HepG2 (cell line): Measurements from ENCODE around the gene P4HA1. TPM values are rescaled to one million over a fixed set of nuclear protein-coding genes. Genes with fewer than 3 reads are reported as not detected.
A peak's percentile ranks its signal among the peaks of the same experiment; 100 is the strongest.

Experiments
- BRD4 ChIP-seq: sonication (generic); formaldehyde crosslinking; IDR thresholded peaks from 2 replicates; pipeline ENCODE4 v1.4.0; 2020; ENCODE audit warnings: missing genetic modification reagents
- KAT7 ChIP-seq: IDR thresholded peaks from 2 replicates; pipeline ENCODE4 v1.6.1; 2018; ENCODE audit warnings: borderline replicate concordance, missing compliant biosample characterization
- NR2F1 ChIP-seq, 2 experiments: fragments of 450-650 bp in 1 of 2; formaldehyde crosslinking in 1 of 2; IDR thresholded peaks; 2 replicates each; pipeline versions ENCODE4 v1.5.0 to v1.6.1; 2016 to 2020; ENCODE audit warnings: mild to moderate bottlenecking in 1 of 2, missing compliant biosample characterization in 1 of 2, missing genetic modification reagents in 1 of 2, moderate library complexity in 1 of 2
- RAD51 ChIP-seq: fragments of 450-650 bp; IDR thresholded peaks from 2 replicates; pipeline ENCODE4 v1.6.1; 2016; ENCODE audit warnings: borderline replicate concordance
- ZNF234 ChIP-seq: sonication (generic); formaldehyde crosslinking; conservative IDR thresholded peaks from 2 replicates; pipeline ENCODE4 v1.5.1; 2020; ENCODE audit warnings: mild to moderate bottlenecking, missing genetic modification reagents
- ZNF333 ChIP-seq: sonication (generic); formaldehyde crosslinking; IDR thresholded peaks from 2 replicates; pipeline ENCODE4 v1.4.0; 2020; ENCODE audit warnings: mild to moderate bottlenecking, missing genetic modification reagents, borderline replicate concordance
- ZNF33A ChIP-seq: sonication (generic); formaldehyde crosslinking; IDR thresholded peaks from 2 replicates; pipeline ENCODE4 v1.5.1; 2020; ENCODE audit warnings: missing genetic modification reagents, mild to moderate bottlenecking, moderate library complexity, borderline replicate concordance
- ZNF530 ChIP-seq: sonication (generic); formaldehyde crosslinking; IDR thresholded peaks from 2 replicates; pipeline ENCODE4 v1.5.0; 2020; ENCODE audit warnings: low read depth, mild to moderate bottlenecking, missing genetic modification reagents
- ZNF660 ChIP-seq: sonication (generic); formaldehyde crosslinking; IDR thresholded peaks from 2 replicates; pipeline ENCODE4 v1.5.1; 2020; ENCODE audit warnings: mild to moderate bottlenecking, low read depth, missing genetic modification reagents, borderline replicate concordance
- ZNF773 ChIP-seq: sonication (generic); formaldehyde crosslinking; IDR thresholded peaks from 2 replicates; pipeline ENCODE4 v1.4.0; 2020; ENCODE audit warnings: missing genetic modification reagents, borderline replicate concordance
- ZSCAN30 ChIP-seq: sonication (generic); formaldehyde crosslinking; IDR thresholded peaks from 2 replicates; pipeline ENCODE4 v1.5.0; 2020; ENCODE audit warnings: mild to moderate bottlenecking, missing genetic modification reagents
- polyA plus RNA-seq, 8 experiments: library from polyadenylated mRNA; depleted of rRNA in 3 of 8; stranded (reverse) in 7 of 8; unstranded in 1 of 8; fragments of >200 nt; fragmentation: Illumina TruSeq in 4 of 8; extraction: Trizol in 4 of 8; gene quantifications; 2 replicates each; pipeline versions ENCODE4 v1.2.1 to v1.2.3, GENCODE V29; 2011 to 2016; ENCODE audit warnings: low read depth in 4 of 8, missing spikeins in 1 of 8, mixed read lengths in 1 of 8; ENCODE audit not compliant: insufficient read depth in 1 of 8
- total RNA-seq, 5 experiments: library from RNA; depleted of rRNA; stranded (reverse); fragments of >200 nt; fragmentation: Illumina TruSeq; extraction: Trizol; gene quantifications; 2 replicates each; pipeline ENCODE4 v1.2.3, GENCODE V29; 2016; ENCODE audit warnings: low read depth in 1 of 5
- TF ChIP-seq, protein P1 (sequence below): sonication (generic); formaldehyde crosslinking; IDR thresholded peaks from 2 replicates; pipeline ENCODE4 v1.4.0; 2020; ENCODE audit warnings: missing genetic modification reagents
- TF ChIP-seq, protein P2 (sequence below): sonication (generic); formaldehyde crosslinking; IDR thresholded peaks from 2 replicates; pipeline ENCODE4 v1.9.0; 2021; ENCODE audit warnings: missing genetic modification reagents, borderline replicate concordance
- TF ChIP-seq, protein P3 (sequence below): sonication (generic); formaldehyde crosslinking; IDR thresholded peaks from 2 replicates; pipeline ENCODE4 v1.8.1; 2023; ENCODE audit warnings: mild to moderate bottlenecking, moderate library complexity, missing genetic modification reagents
- TF ChIP-seq, protein P4 (sequence below): sonication (generic); formaldehyde crosslinking; IDR thresholded peaks from 2 replicates; pipeline ENCODE4 v1.4.0; 2020; ENCODE audit warnings: missing genetic modification reagents
- TF ChIP-seq, protein P5 (sequence below): IDR thresholded peaks from 2 replicates; pipeline ENCODE4 v1.6.1; 2016; ENCODE audit warnings: missing genetic modification reagents, missing compliant biosample characterization

P4HA1 gene
- total and polyA plus RNA-seq, 2 of the 13 experiments (the other 11 are each of a cell fraction or from before 2014, with no cell fraction given): 63.1 to 196 TPM

DNA sequence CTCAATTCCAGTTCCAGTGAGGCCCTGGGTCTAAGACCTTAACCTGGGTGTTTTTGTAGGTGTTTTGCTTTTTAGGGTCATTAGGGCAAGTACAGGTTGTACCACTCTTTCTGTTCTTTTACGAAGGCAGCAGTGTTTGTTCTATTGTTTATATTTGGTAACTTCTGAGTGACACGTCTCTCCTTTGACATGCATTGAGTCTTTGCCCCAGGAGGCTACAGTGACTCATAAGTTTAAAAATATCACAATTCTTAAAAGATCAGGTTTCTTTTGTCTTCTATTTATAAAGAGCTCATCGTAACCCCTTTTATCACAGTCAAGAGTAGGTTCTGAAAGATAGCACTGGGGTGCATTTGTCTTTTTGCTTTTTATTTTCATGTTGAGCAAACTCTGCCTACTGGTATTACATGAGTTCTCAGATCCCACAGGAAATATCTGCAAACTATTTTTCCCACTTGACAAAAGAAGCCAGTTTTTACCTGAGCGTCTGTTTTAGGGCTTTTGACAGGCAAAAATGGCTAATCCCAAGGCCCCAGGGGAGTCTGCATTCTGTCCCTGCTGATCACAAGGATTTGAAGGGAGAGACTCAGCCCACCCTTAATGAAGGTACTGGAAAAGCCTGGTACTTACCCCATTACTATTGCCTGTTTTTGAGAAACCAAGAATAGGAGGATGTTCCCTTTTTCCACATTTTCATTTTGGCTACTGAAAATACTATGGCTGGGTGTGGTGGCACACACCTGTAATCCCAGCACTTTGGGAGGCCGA lies 21.5 kb upstream of the P4HA1 start (continued):
- no peak for TF ChIP-seq ZNF234 (CRISPR knock-in tag)
- TF ChIP-seq NR2F1 (CRISPR knock-in tag; IDR thresholded peaks at IDR 0.05): peak; percentile 16 to 53; a peak in 1 of 4 replicates
- TF ChIP-seq, protein P1, sequence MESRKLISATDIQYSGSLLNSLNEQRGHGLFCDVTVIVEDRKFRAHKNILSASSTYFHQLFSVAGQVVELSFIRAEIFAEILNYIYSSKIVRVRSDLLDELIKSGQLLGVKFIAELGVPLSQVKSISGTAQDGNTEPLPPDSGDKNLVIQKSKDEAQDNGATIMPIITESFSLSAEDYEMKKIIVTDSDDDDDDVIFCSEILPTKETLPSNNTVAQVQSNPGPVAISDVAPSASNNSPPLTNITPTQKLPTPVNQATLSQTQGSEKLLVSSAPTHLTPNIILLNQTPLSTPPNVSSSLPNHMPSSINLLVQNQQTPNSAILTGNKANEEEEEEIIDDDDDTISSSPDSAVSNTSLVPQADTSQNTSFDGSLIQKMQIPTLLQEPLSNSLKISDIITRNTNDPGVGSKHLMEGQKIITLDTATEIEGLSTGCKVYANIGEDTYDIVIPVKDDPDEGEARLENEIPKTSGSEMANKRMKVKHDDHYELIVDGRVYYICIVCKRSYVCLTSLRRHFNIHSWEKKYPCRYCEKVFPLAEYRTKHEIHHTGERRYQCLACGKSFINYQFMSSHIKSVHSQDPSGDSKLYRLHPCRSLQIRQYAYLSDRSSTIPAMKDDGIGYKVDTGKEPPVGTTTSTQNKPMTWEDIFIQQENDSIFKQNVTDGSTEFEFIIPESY: no peak
- no peak for TF ChIP-seq ZNF333 (CRISPR knock-in tag)
- TF ChIP-seq, protein P2, sequence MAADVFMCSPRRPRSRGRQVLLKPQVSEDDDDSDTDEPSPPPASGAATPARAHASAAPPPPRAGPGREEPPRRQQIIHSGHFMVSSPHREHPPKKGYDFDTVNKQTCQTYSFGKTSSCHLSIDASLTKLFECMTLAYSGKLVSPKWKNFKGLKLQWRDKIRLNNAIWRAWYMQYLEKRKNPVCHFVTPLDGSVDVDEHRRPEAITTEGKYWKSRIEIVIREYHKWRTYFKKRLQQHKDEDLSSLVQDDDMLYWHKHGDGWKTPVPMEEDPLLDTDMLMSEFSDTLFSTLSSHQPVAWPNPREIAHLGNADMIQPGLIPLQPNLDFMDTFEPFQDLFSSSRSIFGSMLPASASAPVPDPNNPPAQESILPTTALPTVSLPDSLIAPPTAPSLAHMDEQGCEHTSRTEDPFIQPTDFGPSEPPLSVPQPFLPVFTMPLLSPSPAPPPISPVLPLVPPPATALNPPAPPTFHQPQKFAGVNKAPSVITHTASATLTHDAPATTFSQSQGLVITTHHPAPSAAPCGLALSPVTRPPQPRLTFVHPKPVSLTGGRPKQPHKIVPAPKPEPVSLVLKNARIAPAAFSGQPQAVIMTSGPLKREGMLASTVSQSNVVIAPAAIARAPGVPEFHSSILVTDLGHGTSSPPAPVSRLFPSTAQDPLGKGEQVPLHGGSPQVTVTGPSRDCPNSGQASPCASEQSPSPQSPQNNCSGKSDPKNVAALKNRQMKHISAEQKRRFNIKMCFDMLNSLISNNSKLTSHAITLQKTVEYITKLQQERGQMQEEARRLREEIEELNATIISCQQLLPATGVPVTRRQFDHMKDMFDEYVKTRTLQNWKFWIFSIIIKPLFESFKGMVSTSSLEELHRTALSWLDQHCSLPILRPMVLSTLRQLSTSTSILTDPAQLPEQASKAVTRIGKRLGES (CRISPR knock-in tag): no peak
- no peak for TF ChIP-seq KAT7 (CRISPR knock-in tag)
- TF ChIP-seq ZNF773 (CRISPR knock-in tag): no peak
- TF ChIP-seq RAD51: no peak
- no peak for TF ChIP-seq ZNF33A (CRISPR knock-in tag)
- no peak for TF ChIP-seq BRD4 (CRISPR knock-in tag)
- no peak for TF ChIP-seq ZNF660
- TF ChIP-seq ZSCAN30 (CRISPR knock-in tag): no peak
- TF ChIP-seq, protein P3, sequence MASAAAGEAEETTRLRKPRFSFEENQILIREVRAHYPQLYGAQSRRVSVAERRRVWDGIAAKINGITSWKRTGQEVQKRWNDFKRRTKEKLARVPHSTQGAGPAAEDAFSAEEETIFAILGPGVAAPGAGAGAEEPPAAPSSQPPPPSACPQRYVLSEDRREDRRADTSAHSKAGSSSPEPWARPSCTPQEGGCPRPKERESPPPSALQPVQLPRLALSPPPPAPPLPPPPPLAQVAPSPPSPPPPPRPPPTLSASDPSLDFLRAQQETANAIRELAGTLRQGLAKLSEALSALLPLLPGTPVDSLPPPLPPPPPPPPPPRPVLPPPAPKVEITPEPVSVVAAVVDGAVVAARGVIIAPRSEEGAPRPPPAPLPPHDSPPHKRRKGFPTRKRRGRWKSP (CRISPR knock-in tag): no peak
- TF ChIP-seq, protein P4, sequence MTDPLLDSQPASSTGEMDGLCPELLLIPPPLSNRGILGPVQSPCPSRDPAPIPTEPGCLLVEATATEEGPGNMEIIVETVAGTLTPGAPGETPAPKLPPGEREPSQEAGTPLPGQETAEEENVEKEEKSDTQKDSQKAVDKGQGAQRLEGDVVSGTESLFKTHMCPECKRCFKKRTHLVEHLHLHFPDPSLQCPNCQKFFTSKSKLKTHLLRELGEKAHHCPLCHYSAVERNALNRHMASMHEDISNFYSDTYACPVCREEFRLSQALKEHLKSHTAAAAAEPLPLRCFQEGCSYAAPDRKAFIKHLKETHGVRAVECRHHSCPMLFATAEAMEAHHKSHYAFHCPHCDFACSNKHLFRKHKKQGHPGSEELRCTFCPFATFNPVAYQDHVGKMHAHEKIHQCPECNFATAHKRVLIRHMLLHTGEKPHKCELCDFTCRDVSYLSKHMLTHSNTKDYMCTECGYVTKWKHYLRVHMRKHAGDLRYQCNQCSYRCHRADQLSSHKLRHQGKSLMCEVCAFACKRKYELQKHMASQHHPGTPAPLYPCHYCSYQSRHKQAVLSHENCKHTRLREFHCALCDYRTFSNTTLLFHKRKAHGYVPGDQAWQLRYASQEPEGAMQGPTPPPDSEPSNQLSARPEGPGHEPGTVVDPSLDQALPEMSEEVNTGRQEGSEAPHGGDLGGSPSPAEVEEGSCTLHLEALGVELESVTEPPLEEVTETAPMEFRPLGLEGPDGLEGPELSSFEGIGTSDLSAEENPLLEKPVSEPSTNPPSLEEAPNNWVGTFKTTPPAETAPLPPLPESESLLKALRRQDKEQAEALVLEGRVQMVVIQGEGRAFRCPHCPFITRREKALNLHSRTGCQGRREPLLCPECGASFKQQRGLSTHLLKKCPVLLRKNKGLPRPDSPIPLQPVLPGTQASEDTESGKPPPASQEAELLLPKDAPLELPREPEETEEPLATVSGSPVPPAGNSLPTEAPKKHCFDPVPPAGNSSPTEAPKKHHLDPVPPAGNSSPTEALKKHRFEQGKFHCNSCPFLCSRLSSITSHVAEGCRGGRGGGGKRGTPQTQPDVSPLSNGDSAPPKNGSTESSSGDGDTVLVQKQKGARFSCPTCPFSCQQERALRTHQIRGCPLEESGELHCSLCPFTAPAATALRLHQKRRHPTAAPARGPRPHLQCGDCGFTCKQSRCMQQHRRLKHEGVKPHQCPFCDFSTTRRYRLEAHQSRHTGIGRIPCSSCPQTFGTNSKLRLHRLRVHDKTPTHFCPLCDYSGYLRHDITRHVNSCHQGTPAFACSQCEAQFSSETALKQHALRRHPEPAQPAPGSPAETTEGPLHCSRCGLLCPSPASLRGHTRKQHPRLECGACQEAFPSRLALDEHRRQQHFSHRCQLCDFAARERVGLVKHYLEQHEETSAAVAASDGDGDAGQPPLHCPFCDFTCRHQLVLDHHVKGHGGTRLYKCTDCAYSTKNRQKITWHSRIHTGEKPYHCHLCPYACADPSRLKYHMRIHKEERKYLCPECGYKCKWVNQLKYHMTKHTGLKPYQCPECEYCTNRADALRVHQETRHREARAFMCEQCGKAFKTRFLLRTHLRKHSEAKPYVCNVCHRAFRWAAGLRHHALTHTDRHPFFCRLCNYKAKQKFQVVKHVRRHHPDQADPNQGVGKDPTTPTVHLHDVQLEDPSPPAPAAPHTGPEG: no peak
- no peak for TF ChIP-seq ZNF530
- TF ChIP-seq, protein P5, sequence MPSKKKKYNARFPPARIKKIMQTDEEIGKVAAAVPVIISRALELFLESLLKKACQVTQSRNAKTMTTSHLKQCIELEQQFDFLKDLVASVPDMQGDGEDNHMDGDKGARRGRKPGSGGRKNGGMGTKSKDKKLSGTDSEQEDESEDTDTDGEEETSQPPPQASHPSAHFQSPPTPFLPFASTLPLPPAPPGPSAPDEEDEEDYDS (CRISPR knock-in tag): peak; percentile 25; the same call in 1 of the 2 replicates
